Activated naive CD4-positive, alpha-beta T cell treated with anti-CD3 and anti-CD28 coated beads for 36 hours (primary cell): Measurements from ENCODE around the gene TNNT1. TPM values are rescaled to one million over a fixed set of nuclear protein-coding genes. Genes with fewer than 3 reads are reported as not detected.
A peak's percentile ranks its signal among the peaks of the same experiment; 100 is the strongest.

ENCODE experiments used
- CTCF ChIA-PET: fragments of 350-600 bp; sonication (Branson Sonifier 250); formaldehyde crosslinking; loops from one replicate; lab custom pipeline; 2021; ENCODE audit warnings: antibody characterized with exemption; lab: Charles Lee
- DNase-seq: peaks from one replicate; pipeline ENCODE4 v3.0.0-alpha.2; 2020
- H3K27ac Mint-ChIP-seq: one replicate; pipeline ENCODE4 v1.8.0; 2021; ENCODE audit warnings: mild to moderate bottlenecking, mixed read lengths
- H3K27me3 Mint-ChIP-seq: one replicate; pipeline ENCODE4 v1.8.0; 2021; ENCODE audit warnings: low read depth, mixed read lengths
- H3K36me3 Mint-ChIP-seq: one replicate; pipeline ENCODE4 v1.8.0; 2021; ENCODE audit warnings: low read depth, mixed read lengths
- H3K4me1 Mint-ChIP-seq: one replicate; pipeline ENCODE4 v1.8.0; 2021; ENCODE audit warnings: low read depth, mixed read lengths
- H3K4me3 Mint-ChIP-seq: one replicate; pipeline ENCODE4 v1.8.0; 2021; ENCODE audit warnings: mild to moderate bottlenecking, moderate library complexity, mixed read lengths
- H3K9me3 Mint-ChIP-seq: one replicate; pipeline ENCODE4 v1.8.0; 2021; ENCODE audit warnings: mixed read lengths
- intact Hi-C: fragments of 100-400 bp; cut with micrococcal nuclease; formaldehyde crosslinking; loops from one replicate; pipeline ENCODE4 v1.15.1; 2023
- total RNA-seq, 2 experiments: library from RNA; stranded (reverse); gene quantifications; one replicate each; pipeline ENCODE4 v1.2.3, GENCODE V29; 2021

The TNNT1 gene
- total RNA-seq, 2 experiments from 2014 or later = not detected

DNA sequence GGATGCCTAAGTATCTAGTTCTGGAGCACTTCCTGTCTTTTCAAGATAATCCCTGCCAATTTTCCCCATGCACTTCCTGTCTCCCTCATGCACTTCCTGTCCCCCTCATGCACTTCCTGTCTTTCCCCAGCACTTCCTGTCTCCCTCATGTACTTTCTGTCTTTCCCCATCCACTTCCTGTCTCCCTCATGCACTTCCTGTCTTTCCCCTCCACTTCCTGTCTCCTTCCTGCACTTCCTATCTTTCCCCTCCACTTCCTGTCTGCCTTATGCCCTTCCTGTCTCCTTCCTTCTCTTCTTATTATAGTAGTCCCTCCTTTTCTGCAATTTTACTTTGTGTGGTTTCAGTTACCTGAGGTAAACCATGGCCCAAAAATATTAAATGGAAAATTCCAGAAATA is 3.0 kb upstream of the TNNT1 start:
- Mint-ChIP-seq H3K4me1 (peaks cover 27% of the 10 kb centered on the region), H3K27ac (peak overlapping the region; percentile 19), H3K9me3 (peaks cover 14% of the 10 kb centered on the region), H3K4me3 (no peak overlapping the region), H3K27me3 (peaks cover 30% of the 10 kb centered on the region), H3K36me3 (peaks cover 4% of the 10 kb centered on the region)
- DNase-seq = no peak
- intact Hi-C loops = no loop called here
- CTCF ChIA-PET = interaction anchor here (0.9 kb wide), 1 partner anchor 11 kb away, joined by 3 read pairs; no protein-coding TSS in a partner anchor

- H3K27ac Mint-ChIP-seq = no peak overlapping the region
- peaks cover 48% of the 10 kb centered on the region for H3K27me3 Mint-ChIP-seq
- H3K4me1 Mint-ChIP-seq = peaks cover 13% of the 10 kb centered on the region
- CTCF ChIA-PET = interaction anchor here (1.8 kb wide), 1 partner anchor 13 kb away, joined by 8 read pairs; no protein-coding TSS in a partner anchor
- H3K9me3 Mint-ChIP-seq = peaks cover 12% of the 10 kb centered on the region
- peaks cover 4% of the 10 kb centered on the region for H3K36me3 Mint-ChIP-seq
- intact Hi-C loops = loop anchor here (10.0 kb wide), 1 partner anchor 457 kb away; the partner anchor contains the start of genes ZNF524 and ZNF865
- H3K4me3 Mint-ChIP-seq = no peak overlapping the region
- DNase-seq = no peak
Measured at GRCh38 chr19:55147545-55148251, 1.3 kb downstream of the TNNT1 start.

DNA sequence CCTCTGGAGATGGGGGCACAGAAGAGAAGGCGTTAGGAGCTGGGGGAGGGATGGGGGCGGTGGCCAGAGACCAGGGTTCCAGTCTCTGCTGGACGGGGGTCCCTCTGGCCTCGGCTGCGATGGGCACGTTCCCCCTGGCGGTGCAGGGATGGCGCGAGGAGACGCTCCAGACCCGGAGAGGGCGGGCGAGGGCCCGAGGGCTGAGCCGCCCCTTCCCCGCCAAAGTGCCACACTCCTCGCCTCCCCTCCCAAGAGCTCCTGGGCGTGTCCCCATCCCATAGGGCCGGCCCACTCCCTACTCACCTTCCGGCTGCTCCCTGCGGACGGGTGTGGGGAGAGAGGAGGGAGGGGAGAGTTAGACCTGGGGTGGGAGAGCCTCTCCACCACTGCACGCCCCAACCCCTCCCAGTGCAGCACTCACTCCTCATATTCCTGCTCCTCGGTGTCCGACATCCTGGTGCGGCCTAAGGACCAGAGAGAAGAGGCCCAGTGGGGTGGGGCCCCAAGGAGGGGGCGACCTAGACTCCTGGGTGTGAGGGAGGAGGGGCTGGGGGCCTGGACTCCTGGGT is 2.2 kb downstream of the TNNT1 start:
- Mint-ChIP-seq H3K4me1 (peaks cover 6% of the 10 kb centered on the region), H3K9me3 (peaks cover 6% of the 10 kb centered on the region), H3K27me3 (peaks cover 51% of the 10 kb centered on the region), H3K4me3 (no peak overlapping the region), H3K27ac (no peak overlapping the region), H3K36me3 (peaks cover 1% of the 10 kb centered on the region)
- CTCF ChIA-PET = interaction anchor here (0.6 to 1.8 kb wide), 2 partner anchors 8 to 13 kb away, joined by 5 to 8 read pairs; no protein-coding TSS in a partner anchor
- intact Hi-C loops = loop anchor here (10.0 kb wide), 1 partner anchor 458 kb away; the partner anchor contains the start of genes ZNF524 and ZNF865
- DNase-seq = no peak

- peaks cover 6% of the 10 kb centered on the region for H3K4me1 Mint-ChIP-seq
- H3K36me3 Mint-ChIP-seq = no peaks in the 10 kb centered on the region
- no peaks in the 10 kb centered on the region for H3K9me3 Mint-ChIP-seq
- H3K27ac Mint-ChIP-seq = no peak overlapping the region
- peaks cover 55% of the 10 kb centered on the region for H3K27me3 Mint-ChIP-seq
- CTCF ChIA-PET = interaction anchor here (0.6 to 1.8 kb wide), 2 partner anchors 8 to 14 kb away, joined by 5 to 8 read pairs; no protein-coding TSS in a partner anchor
- no peak for DNase-seq
- intact Hi-C loops = loop anchor here (10.0 kb wide), 1 partner anchor 459 kb away; the partner anchor contains the start of genes ZNF524 and ZNF865
- H3K4me3 Mint-ChIP-seq = no peak overlapping the region
Measured at GRCh38 chr19:55146078-55146704, 2.8 kb downstream of the TNNT1 start.

DNA sequence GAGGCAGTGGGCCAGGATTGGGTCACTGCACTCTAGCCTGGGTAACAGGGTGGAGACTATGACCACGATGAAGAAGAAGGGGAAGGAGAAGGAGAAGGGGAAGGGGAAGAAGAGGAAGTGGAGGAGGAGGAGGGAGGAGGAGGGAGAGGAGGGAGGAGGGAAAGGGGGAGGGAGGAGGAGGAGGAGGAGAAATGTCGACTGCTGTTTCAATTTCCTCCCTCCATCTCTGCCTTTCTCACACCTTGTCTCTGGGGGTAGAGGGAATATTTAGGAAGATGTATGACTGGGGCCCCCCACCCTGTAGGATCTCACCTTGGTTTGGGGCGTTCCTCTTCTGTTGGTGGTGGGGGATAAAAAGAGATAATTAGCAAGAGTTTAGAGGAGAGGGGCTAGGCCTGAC is 3.8 kb downstream of the TNNT1 start:
- DNase-seq = no peak
- CTCF ChIA-PET = interaction anchor here (0.6 kb wide), 1 partner anchor 276 kb away, joined by 3 read pairs; no protein-coding TSS in a partner anchor
- H3K36me3 Mint-ChIP-seq = no peaks in the 10 kb centered on the region

DNA sequence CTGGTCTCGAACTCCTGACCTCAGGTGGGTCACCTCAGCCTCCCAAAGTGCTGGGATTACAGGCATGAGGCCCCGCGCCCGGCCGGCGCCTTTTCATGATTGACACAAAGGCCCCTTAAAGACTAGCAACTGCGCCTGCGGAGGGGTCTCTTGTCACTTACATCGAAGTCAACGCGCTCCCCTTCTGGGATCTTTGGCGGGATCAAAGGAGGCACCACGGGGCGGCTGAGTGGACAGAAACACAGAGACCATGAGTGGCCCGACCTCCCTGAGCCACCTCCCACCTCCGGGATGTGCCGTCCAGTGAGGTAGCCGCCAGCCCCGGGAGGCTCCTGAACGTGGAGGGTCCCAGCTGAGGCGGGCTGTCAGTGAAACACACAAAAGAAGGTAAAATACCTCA is 7.3 kb downstream of the TNNT1 start:
- Mint-ChIP-seq H3K27me3 (peaks cover 44% of the 10 kb centered on the region), H3K4me3 (no peak overlapping the region), H3K9me3 (no peaks in the 10 kb centered on the region), H3K4me1 (peaks cover 8% of the 10 kb centered on the region), H3K36me3 (no peaks in the 10 kb centered on the region), H3K27ac (no peak overlapping the region)
- intact Hi-C loops = loop anchor here (1.0 to 10.0 kb wide), 4 partner anchors 19 to 463 kb away; partner anchors contain the start of genes ZNF524 and ZNF865
- CTCF ChIA-PET = interaction anchor here (0.6 to 3.0 kb wide), 13 partner anchors 9 to 709 kb away, joined by 3 to 24 read pairs (median 4); partner anchors contain the start of genes DNAAF3 and TNNI3
- no peak for DNase-seq

More for the DNA sequence above, 3.8 kb downstream of the TNNT1 start:
- Mint-ChIP-seq H3K9me3 (no peaks in the 10 kb centered on the region), H3K4me3 (no peak overlapping the region), H3K27me3 (peaks cover 58% of the 10 kb centered on the region), H3K4me1 (peaks cover 8% of the 10 kb centered on the region), H3K27ac (no peak overlapping the region)
- intact Hi-C loops = loop anchor here (10.0 kb wide), 1 partner anchor 460 kb away; the partner anchor contains the start of genes ZNF524 and ZNF865

GRCh38 chr19:55137915-55138314 is 11.1 kb downstream of the TNNT1 start:
- Mint-ChIP-seq H3K4me1 (peaks cover 3% of the 10 kb centered on the region), H3K27ac (no peak overlapping the region), H3K9me3 (no peaks in the 10 kb centered on the region), H3K36me3 (no peaks in the 10 kb centered on the region), H3K27me3 (peaks cover 31% of the 10 kb centered on the region), H3K4me3 (no peak overlapping the region)
- intact Hi-C loops = no loop called here
- DNase-seq = no peak
- CTCF ChIA-PET = interaction anchor here (0.7 kb wide), 1 partner anchor 256 kb away, joined by 5 read pairs; no protein-coding TSS in a partner anchor

DNA sequence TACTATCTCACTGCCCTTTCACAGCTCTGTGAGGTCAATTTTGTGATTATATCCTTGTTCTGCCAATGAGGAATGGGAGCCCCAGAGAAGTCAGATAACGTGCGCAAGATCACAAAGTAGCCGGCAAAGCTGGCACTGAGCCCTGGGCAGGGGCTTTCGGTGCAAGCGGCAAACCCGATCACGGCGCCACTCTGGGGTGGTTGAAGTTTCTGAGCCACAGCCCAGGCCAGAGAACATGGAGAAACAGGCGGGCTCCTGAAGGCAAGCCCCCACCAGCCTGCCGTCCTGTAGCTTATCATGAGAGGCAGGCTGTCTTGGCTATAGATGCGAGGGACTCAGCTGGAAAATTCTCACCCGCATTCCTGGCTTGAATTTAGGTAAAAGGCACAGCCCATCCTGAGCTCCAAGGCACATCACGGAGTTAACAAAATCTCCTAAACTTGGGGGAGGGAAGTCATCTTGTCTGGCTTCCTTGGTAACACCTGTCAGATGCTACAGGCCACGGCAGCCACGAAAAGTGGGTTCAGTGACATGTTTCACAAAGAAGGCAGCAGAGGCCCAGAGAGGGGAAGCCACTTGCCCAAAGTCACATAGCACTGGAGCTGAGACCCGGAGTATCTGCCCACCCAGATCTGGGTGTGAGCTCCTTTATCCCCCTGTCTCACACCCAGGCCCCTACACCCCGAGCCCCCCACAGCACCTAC is 12.5 kb downstream of the TNNT1 start:
- Mint-ChIP-seq H3K27me3 (peaks cover 34% of the 10 kb centered on the region), H3K4me3 (no peak overlapping the region), H3K9me3 (no peaks in the 10 kb centered on the region), H3K27ac (no peak overlapping the region), H3K4me1 (peaks cover 3% of the 10 kb centered on the region), H3K36me3 (no peaks in the 10 kb centered on the region)
- DNase-seq = no peak
- CTCF ChIA-PET = interaction anchor here (0.9 to 1.9 kb wide), 2 partner anchors 24 to 49 kb away, joined by 3 to 7 read pairs; no protein-coding TSS in a partner anchor
- intact Hi-C loops = no loop called here

GRCh38 chr19:55134736-55135135 is 14.3 kb downstream of the TNNT1 start:
- Mint-ChIP-seq H3K4me3 (no peak overlapping the region), H3K36me3 (no peaks in the 10 kb centered on the region), H3K27ac (no peak overlapping the region), H3K4me1 (no peaks in the 10 kb centered on the region), H3K9me3 (no peaks in the 10 kb centered on the region), H3K27me3 (peaks cover 37% of the 10 kb centered on the region)
- no peak for DNase-seq
- intact Hi-C loops = no loop called here
- CTCF ChIA-PET = interaction anchor here (0.7 kb wide), 1 partner anchor 481 kb away, joined by 4 read pairs; no protein-coding TSS in a partner anchor

DNA sequence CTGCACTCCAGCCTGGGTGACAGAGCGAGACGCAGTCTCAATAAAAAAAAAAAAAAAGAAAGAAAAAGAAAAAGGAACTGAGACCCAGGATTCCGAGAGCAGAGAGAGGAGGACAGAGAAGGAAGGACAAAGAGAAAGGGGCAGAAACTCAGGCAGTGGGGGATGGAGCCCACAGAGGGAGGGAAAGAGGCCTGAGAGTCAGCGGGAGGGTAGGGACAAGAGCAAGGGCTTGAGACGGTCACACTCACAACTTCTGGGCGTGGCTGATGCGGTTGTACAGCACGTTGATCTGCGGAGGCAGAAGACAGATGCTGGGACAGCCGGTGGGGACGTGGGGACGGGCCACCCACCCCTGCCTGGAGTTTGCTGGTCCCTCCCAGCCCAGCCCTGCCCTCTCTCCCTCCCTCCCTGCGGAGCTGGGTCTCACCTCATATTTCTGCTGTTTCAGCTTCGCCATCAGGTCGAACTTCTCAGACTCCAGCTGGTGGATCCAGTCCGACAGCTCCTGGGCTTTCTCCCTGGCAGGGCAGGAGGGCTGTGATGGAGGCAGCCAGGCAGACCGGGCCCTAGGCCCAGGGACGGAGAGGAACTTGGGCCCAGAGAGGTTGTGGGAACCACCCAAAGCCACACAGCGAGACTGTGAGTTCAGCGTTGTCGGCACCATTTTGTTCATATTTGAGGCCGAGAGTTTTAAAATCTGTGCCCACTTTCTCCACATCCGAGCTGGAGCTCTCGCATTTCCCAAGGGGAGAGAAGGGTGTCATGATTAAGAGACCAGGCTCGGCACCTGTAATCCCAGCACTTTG is 15.2 kb downstream of the TNNT1 start:
- no peak for DNase-seq
- H3K4me3 Mint-ChIP-seq = no peak overlapping the region
- H3K4me1 Mint-ChIP-seq = no peaks in the 10 kb centered on the region
- no peak overlapping the region for H3K27ac Mint-ChIP-seq
- intact Hi-C loops = no loop called here
- no peaks in the 10 kb centered on the region for H3K36me3 Mint-ChIP-seq
- peaks cover 35% of the 10 kb centered on the region for H3K27me3 Mint-ChIP-seq
- CTCF ChIA-PET = interaction anchor here (1.2 kb wide), 1 partner anchor 10 kb away, joined by 3 read pairs; no protein-coding TSS in a partner anchor
- H3K9me3 Mint-ChIP-seq = no peaks in the 10 kb centered on the region
